GM10248 (cell line): Measurements from ENCODE around the gene DSCAML1.
A peak's percentile ranks its signal among the peaks of the same experiment; 100 is the strongest.

Experiments used
- CTCF ChIA-PET: fragments of 300-600 bp; sonication (Branson Sonifier 250); formaldehyde crosslinking; extraction: SDS; loops from one replicate; lab custom pipeline; 2021; ENCODE audit warnings: antibody characterized with exemption; lab: Yijun Ruan, JAX
- POLR2A ChIA-PET: fragments of 350-650 bp; sonication (Branson Sonifier 250); formaldehyde crosslinking; extraction: SDS; loops from one replicate; lab custom pipeline; 2020; ENCODE audit warnings: antibody characterized with exemption; lab: Yijun Ruan, JAX
- DNase-seq: peaks from one replicate; pipeline ENCODE4 v3.0.0; 2012; ENCODE audit errors: extremely low spot score
- CTCF ChIP-seq: IDR thresholded peaks from 2 replicates; pipeline ENCODE4 v1.5.1; 2012; ENCODE audit warnings: mild to moderate bottlenecking, low read depth; ENCODE audit errors: extremely low read depth, missing control alignments, control extremely low read depth

DSCAML1 gene

DNA sequence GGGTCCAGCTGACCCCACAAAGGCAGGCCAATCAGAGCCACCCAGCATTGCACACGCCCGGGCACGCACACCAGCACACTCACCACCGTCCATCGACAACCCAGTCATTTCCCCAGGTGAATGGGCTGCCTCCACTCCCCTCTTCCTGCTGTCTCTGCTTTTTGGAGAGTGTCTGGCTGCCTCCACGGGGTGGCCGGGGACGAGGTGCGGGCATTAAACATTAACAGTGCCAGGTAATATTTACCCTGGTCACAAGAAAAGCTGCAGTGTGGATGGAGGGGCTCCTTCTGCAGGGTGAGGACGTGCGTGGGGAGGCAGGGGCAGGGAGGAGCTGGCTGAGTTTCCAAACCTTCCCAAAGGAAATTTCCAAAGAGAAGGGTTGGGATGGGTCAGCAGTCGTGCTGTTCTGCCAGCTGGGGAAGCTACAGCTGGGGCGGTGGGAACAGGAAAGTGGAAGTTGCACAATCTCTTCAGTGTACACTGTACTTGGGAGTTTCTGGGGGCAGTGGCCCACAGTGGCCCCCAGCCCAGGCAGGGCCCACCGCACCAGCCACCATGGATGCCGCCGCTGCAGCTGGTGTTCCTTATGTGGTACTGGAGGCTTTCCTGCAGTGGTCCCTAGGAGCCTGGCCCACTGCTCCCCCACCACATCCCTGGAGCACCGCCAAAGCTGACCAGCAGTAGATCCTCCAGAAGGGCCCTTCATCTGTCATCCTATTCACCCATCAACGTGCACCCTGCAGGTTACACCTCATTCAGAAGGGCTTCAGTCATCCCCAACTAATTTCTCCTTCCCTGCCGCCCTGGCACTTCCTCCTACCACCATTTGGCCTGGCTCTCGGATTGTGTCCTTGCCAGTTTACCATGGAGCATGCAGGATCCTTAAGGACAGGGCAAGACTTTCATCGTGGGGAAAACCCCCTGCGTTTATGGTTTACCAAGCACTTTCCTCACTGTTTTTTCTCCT lies 27.8 kb upstream of the DSCAML1 start, which contains the start of gene FXYD2:
Gene FXYD2, minus strand, starts transcription at position 174 of the 967 bp plus-strand sequence. Its CDS starts 66 bp downstream, at position 108.
- no peak for TF ChIP-seq CTCF
- CTCF ChIA-PET: interaction anchor here (1.1 to 15.1 kb wide), 9 partner anchors 10 to 398 kb away, joined by 3 to 344 read pairs (median 17); partner anchors contain the start of gene DSCAML1
- POLR2A ChIA-PET: no interaction called here
- no peak for DNase-seq

GRCh38 chr11:117823946-117824420 lies 27.0 kb upstream of the DSCAML1 start:
- no peak for TF ChIP-seq CTCF
- DNase-seq: no peak
- CTCF ChIA-PET: interaction anchor here (1.1 to 15.1 kb wide), 9 partner anchors 9 to 398 kb away, joined by 3 to 344 read pairs (median 17); partner anchors contain the start of gene DSCAML1
- POLR2A ChIA-PET: no interaction called here

DNA sequence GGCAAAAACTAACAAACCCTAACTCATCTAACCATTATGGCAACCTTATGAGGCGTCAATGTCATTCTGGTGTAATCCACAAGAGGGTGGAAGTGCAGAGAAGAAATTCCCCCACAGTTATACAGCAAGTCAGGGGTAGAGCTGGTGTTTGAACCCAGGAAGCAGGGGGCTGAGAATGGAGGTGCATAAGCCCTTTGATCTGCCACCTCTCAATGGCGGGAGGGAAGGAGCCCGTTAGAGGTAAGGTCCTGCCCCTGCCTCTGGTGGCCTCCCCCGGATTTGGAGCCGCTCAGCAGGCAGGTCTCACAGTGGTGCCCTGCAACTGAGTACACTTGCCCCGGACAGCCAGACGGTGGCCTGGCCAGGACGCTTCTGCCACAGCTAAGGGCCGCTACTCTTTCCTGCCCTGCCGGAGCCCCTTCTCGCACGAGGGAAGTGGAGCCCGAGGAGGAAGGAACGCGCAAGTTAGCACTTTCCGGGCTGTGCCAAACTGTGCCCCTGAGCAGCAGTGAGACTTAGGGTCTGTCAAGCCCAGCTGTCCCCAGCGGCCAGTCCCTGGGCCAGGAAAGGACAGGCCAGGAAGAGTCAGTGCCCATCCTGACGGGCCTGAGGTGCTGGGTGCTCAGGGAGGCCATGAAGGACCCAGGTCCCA lies 26.4 kb upstream of the DSCAML1 start:
- CTCF ChIA-PET: interaction anchor here (1.3 to 15.1 kb wide), 9 partner anchors 8 to 397 kb away, joined by 3 to 344 read pairs (median 17); partner anchors contain the start of gene DSCAML1
- peak; percentile 36 for DNase-seq
- TF ChIP-seq CTCF: no peak
- POLR2A ChIA-PET: no interaction called here

GRCh38 chr11:117822074-117823033 lies 25.3 kb upstream of the DSCAML1 start:
- peak; percentile 62 for TF ChIP-seq CTCF
- CTCF ChIA-PET: interaction anchor here (0.8 to 15.1 kb wide), 14 partner anchors 7 to 396 kb away, joined by 3 to 344 read pairs (median 16); partner anchors contain the start of gene DSCAML1
- POLR2A ChIA-PET: no interaction called here
- peak; percentile 60 for DNase-seq

GRCh38 chr11:117821431-117821830 lies 24.4 kb upstream of the DSCAML1 start:
- POLR2A ChIA-PET: no interaction called here
- DNase-seq: no peak
- CTCF ChIA-PET: interaction anchor here (0.8 to 15.1 kb wide), 10 partner anchors 8 to 231 kb away, joined by 3 to 344 read pairs (median 4); partner anchors contain the start of gene DSCAML1
- no peak for TF ChIP-seq CTCF
